Adrenal gland (tissue), 5 donors: ENCODE data around the gene MANEAL.

Experiments
- POLR2A ChIP-seq, 2 donors: fragments of 450-650 bp; IDR thresholded peaks; one replicate each; pipeline ENCODE4 v1.6.1; 2017; ENCODE audit warnings: antibody characterized with exemption in 2 of 2, mild to moderate bottlenecking in 2 of 2, moderate library complexity in 1 of 2
- TF ChIP-seq, protein P1 (sequence below), 6 experiments: fragments of 450-650 bp in 4 of 6; fragments of 200-600 bp in 2 of 6; sonication (generic) in 1 of 6; IDR thresholded peaks; 1 replicate in 5 of 6; 2 replicates in 1 of 6; pipeline versions ENCODE4 v1.5.1 to v1.8.0; 2016 to 2021; ENCODE audit warnings: antibody characterized with exemption in 6 of 6, mild to moderate bottlenecking in 2 of 6, moderate library complexity in 1 of 6
- donor health status: DM: no; HTN: no; CAD: no.

- TF ChIP-seq, protein P1, sequence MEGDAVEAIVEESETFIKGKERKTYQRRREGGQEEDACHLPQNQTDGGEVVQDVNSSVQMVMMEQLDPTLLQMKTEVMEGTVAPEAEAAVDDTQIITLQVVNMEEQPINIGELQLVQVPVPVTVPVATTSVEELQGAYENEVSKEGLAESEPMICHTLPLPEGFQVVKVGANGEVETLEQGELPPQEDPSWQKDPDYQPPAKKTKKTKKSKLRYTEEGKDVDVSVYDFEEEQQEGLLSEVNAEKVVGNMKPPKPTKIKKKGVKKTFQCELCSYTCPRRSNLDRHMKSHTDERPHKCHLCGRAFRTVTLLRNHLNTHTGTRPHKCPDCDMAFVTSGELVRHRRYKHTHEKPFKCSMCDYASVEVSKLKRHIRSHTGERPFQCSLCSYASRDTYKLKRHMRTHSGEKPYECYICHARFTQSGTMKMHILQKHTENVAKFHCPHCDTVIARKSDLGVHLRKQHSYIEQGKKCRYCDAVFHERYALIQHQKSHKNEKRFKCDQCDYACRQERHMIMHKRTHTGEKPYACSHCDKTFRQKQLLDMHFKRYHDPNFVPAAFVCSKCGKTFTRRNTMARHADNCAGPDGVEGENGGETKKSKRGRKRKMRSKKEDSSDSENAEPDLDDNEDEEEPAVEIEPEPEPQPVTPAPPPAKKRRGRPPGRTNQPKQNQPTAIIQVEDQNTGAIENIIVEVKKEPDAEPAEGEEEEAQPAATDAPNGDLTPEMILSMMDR (IDR thresholded peaks at IDR 0.05): no peak
- no peak for TF ChIP-seq POLR2A (IDR thresholded peaks at IDR 0.05)
These were observed 20.6 kb downstream of the MANEAL start for GRCh38 chr1:37814252-37814651.
